ENCODE measurements around the gene C10orf105.

C10orf105 gene

DNA sequence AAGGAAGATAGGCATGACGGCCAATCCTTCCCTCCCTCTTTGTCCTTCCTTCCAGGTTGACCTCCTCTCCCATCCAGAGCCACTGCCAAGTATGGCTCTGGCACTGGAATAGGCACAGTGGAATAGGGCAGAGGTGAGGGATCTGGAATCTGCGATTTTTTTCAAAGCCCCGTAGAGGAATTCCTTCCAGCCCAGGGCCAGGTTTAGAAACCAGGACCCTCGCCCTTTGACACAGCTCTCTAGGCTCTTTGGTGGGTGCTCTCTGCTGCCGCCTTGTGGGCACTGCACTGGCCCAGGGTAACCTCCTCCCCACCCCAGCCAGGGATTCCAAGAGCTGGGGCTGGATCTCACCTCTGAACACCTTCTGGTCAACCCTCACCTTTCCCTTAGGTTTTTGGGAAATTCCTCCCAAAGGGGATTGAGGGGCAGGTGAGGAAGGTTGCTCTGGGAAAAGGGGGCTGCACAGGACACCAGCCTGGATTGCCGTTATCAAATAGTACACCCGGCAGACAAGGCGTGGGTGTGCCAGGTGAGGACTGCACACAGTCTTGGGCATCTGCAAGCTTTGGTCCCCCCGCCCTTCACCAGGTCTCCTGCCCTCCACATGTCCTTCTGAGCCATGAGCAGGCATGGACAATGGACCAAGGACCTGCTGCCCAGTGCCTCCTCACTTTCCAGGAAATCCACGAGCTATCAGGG lies 22.8 kb downstream of the C10orf105 start:
- DNase-seq, result no peak

DNA sequence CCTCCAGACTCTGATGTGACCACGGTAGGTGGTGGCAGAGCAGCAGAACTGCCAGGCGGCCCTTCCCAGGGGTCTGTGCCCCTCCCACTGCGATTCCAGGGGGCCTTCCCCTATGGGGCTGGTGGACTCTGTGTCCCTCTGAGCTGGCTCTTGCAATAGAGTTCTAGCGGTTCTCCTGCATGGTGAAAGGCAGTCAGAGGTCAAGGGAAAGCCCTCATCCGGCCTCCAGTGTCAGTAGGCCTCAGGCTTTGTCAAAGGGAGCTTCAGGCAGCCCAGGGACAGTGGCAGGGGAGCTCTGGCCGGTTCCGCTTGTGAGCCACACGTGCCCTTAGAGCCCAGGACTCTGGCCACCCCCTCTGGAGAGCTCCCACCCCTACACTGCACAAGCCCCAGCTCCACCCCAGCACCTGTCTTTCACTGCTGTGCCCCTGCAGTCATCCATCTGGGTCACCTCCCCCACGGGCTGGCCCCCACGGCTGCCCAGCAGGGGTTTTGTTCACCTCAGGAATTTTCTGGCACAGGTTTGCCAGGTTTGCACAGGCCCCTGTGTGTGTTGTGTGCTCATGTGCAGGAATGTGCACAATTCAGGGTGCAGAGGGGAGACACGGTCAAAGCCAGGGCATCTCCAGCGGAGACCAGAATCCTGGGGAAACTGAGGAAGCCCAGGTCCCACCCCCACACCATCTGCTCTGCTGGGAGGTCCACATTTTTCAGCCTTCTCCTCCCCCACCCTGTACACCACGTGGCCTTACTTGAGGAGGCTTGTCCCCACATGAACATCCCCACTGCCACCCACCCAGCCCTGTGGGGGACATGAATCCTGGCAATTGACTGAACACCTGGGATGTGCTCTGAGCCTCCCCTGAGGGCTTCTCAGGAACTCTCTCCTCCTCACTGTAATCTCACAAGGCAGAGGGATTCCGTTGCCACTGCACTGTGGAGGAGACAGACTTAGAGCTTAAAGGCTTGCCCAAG lies 23.8 kb downstream of the C10orf105 start:
- DNase-seq, result no peak

- DNase-seq, result no peak
Measured at GRCh38 chr10:71694567-71694968, 25.0 kb downstream of the C10orf105 start.

DNA sequence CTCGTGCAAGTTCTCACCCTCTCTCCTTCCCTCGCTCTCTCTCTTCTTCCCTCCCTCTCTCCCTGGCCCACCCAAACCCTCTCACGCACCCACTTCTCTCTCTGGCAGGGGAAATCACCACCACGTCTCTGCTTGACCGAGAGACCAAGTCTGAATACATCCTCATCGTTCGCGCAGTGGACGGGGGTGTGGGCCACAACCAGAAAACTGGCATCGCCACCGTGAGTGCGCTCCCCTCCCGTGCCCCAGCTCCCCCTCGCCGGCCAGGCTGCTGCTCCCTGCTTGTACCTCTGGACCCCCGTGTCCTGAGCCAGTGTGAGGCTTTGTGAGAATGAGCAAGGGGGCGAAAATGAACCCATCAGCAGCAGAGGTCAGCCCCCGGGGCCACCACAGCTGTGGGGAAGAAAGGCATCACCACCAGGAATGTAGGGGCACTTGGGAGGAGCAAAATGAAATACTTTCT lies 25.5 kb downstream of the C10orf105 start:
- DNase-seq, result no peak

DNA sequence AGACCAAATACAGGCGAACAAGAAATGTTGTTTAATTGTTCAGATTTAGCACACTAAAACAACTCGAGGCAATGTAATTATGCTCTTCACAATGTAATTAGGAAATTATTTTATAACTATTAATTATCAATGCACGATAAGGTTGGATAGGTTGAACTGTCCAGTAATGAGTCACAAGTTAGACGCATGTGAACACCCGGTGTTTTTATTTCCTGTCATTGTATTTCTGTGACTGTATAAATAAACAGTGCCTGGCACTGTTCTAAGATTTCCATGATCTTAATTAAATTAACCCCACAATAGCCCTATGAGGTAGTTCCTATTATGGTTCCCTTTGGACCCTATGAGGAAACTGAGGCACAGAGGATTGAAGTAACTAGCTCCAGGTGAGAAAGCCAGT lies 26.2 kb downstream of the C10orf105 start:
- no peak for DNase-seq

- DNase-seq, result no peak
Measured at GRCh38 chr10:71692598-71693306, 26.8 kb downstream of the C10orf105 start.

DNA sequence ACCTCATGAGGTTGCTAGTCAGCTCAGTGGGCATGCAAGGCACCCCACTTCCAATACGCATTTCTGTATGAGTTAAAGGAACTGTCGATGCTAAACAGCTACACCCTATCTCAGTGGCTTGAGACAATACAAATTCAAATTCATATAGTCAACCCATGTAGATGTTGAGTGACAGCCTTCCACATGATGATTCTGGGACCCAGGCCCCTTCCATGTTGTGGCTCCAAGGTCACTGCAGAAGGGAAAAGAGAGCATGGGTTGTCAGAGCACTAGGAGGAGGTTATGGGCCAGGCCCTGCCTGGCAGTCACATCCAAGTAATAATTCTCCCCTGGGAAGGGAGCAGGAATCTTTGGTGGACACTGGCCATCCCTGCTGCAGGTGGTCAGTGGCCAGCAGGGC lies 28.2 kb downstream of the C10orf105 start:
- DNase-seq, result no peak

- no peak for DNase-seq
Measured at GRCh38 chr10:71690094-71690720, 29.4 kb downstream of the C10orf105 start.

DNA sequence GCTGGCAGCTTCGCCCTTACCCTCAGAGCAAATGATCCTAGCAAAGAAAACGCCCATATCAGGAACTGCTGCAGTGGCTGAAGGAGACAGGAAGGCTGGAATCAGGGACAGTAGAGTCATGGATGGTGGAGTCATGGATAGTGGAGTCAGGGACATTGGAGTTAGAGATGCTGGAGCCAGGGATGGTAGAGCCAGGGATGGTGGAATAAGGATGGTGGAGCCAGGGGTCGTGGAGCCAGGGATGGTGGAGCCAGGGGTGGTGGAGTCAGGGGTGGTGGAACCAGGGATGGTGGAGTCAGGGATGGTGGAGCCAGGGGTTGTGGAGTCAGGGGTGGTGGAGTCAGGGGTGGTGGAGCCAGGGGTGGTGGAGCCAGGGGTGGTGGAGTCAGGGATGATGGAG lies 31.3 kb downstream of the C10orf105 start:
- DNase-seq, result no peak

DNA sequence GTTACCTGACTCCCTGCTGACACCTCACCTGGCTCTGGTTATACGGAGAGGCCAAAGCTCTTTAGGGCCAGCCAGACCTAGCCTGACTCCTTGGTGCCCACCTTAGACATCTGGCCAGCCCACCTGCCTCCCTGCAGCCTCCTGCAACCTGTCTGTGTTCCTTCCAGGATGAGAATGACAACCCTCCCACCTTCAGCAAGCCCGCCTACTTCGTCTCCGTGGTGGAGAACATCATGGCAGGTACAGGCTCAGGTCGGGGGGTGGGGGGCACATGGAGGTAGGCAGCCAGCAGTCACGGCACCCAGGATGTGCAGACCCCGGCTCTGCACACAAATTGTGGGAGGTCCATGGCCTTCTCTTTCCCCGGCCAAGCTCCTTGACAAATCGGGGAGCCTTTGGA lies 32.1 kb downstream of the C10orf105 start:
- no peak for DNase-seq

DNA sequence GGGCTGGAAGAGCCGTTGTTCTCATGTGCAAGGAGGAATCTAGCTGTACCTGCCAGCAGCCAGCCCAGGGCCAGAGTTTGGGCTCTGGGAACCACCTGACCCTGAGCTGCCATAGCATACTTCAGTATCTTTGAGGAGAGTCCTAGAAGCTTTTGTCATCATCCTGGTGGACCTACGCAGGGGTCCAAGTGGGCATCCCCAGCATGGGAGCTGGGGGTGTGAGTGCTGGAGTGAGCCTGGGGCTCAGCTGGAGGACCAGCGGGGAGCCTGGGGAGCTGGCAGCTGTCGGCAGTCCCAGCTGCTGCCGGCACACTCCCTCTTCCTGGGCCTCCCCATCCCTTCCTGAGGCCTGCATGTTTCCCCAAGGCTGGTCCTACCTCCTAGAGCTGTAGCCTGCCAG lies 32.5 kb downstream of the C10orf105 start:
- no peak for DNase-seq

- no peak for DNase-seq
Measured at GRCh38 chr10:71685554-71686232, 33.9 kb downstream of the C10orf105 start.

GRCh38 chr10:71684356-71685173 lies 35.0 kb downstream of the C10orf105 start:
- DNase-seq, result no peak

- DNase-seq, result no peak
Measured at GRCh38 chr10:71683301-71683700, 36.3 kb downstream of the C10orf105 start.

DNA sequence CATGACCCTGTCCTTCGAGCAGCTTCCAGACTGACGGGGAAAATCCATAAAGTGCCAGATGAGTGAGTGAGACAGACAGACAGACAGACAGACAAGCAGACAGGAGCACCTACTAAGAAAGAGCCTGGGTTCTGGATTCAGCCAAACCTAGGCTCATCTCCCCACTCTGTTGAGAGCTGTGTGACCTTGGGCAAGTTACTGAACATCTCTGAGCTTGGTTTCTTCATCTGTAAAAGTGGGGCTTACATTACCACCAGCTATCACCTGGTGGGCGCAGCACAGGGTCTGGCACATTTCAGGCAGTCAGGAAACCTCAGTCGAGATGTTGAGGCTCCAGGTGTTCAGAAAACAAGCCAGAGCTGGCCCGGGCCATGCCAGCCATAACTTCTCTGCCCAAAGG lies 37.6 kb downstream of the C10orf105 start:
- no peak for DNase-seq

GRCh38 chr10:71679425-71679824 lies 40.2 kb downstream of the C10orf105 start:
- DNase-seq, result no peak

DNA sequence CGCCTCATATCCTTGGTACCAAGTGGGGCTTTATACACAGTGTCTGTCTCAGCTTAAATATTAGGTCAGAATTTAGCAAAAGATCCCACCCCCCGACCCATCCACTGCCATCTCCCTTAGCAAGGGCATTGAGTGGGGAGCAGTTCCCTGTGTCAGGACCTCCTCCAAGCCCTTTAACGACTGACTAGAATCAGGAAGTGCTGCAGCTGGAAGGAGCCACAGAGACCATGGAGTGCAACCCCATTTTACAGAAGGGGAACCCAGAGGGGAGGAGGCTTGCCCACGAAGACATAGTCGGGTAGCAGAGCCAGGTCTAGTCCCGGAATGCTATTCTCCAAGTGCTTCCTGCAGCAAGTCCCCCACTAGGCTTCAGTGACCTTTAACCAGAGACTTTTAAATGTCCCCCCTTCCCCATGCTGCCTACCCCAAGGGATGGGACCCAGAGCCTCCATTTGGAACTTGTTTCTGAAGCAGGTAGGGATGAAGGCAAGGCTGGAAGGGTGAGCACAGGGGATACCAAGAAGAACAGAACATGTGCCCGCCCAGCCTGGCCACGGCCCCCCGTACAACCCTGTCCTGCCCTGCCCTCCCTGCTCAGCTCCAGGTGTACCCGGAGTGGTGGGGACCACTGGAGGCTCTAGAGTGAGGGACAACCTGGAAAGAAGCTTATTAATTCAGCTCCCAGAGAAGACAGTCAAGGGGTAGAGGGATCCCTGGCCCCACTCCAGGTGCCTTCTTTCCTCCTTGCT lies 41.3 kb downstream of the C10orf105 start:
- no peak for DNase-seq

DNA sequence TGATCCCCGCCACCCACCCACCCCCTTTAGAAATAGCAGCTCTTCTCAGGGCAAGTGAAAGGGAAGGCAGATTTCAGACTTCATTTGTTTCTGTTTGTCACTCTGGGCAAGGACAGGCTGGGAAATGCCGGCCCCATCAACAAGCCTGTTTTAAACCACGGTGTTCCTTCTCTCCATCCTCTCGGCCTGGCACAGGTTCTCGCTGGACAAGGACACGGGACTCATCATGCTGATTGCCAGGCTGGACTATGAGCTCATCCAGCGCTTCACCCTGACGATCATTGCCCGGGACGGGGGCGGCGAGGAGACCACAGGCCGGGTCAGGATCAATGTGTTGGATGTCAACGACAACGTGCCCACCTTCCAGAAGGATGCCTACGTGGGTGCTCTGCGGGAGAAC lies 42.3 kb downstream of the C10orf105 start:
- no peak for DNase-seq

DNA sequence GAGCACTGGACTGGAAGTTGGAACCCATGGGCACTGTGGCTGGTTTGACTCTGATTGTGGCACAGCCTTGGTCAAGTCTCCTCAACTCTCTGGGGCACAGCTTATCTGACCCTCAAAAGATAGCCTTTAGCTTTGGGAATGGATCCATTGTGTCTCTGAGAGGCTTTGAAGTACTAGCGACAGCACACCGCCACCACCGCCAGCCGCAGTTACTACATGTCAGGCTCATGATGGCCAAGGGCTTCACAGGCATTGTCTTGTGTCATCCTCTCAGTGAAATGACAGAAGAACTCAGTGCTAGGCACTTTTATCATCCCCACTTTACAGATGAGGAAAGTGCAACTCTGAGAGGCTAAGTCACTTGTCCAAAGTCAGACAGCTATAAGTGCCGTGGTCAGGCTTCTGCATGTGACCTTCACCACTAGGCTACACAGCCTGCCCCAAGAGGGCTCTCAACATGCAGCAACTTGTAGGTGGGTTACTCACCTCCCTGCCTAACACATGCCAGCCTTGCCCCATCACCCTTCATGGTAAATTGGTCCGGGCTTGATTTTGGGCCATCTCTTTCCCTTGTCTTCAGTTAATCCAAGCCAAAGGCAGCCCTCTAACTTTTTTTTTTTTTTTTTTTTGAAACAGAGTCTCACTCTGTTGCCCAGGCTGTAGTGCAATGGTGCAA lies 44.1 kb downstream of the C10orf105 start:
- no peak for DNase-seq
